HG02642 (cell line): ENCODE results near the gene PERM1.
"Not testable (repeated sequence)": the region's sequence is repeated elsewhere in the genome, so short reads cannot be mapped to it uniquely, and the experiment has no call there.

Experiments
- ATAC-seq: cut with Tn5 transposase; IDR thresholded peaks from one replicate; pipeline ENCODE4 v1.9.1; 2021; ENCODE audit warnings: mild to moderate bottlenecking; ENCODE audit not compliant: unreplicated experiment, poor library complexity

The PERM1 gene

GRCh38 chr1:951364-951763 is 30.5 kb downstream of the PERM1 start:
- ATAC-seq, result no peak

- no peak for ATAC-seq
Measured at GRCh38 chr1:950881-951280, 31.0 kb downstream of the PERM1 start.

GRCh38 chr1:950268-950667 is 31.6 kb downstream of the PERM1 start:
- no peak for ATAC-seq

- no peak for ATAC-seq
Measured at GRCh38 chr1:947958-948357, 33.9 kb downstream of the PERM1 start.

GRCh38 chr1:946811-947210 is 35.1 kb downstream of the PERM1 start:
- not testable (repeated sequence) for ATAC-seq

- ATAC-seq, result no peak
Measured at GRCh38 chr1:945688-946556, 36.0 kb downstream of the PERM1 start.

- ATAC-seq, result no peak
Measured at GRCh38 chr1:944341-945325, 37.3 kb downstream of the PERM1 start.

- no peak for ATAC-seq
Measured at GRCh38 chr1:943545-944340, 38.1 kb downstream of the PERM1 start.

GRCh38 chr1:942864-943533 is 38.9 kb downstream of the PERM1 start:
- ATAC-seq, result no peak

- ATAC-seq, result no peak
Measured at GRCh38 chr1:942411-942821, 39.5 kb downstream of the PERM1 start.

GRCh38 chr1:941588-942383 is 40.1 kb downstream of the PERM1 start:
- ATAC-seq, result no peak

- no peak for ATAC-seq
Measured at GRCh38 chr1:941015-941587, 40.8 kb downstream of the PERM1 start.

- ATAC-seq, result no peak
Measured at GRCh38 chr1:940107-941014, 41.5 kb downstream of the PERM1 start.

GRCh38 chr1:939511-940106 is 42.3 kb downstream of the PERM1 start:
- no peak for ATAC-seq

GRCh38 chr1:938711-939489 is 43.0 kb downstream of the PERM1 start:
- no peak for ATAC-seq

- no peak for ATAC-seq
Measured at GRCh38 chr1:938088-938683, 43.7 kb downstream of the PERM1 start.
